HepG2 (cell line): ENCODE results near the gene BLOC1S4. TPM values are rescaled to one million over a fixed set of nuclear protein-coding genes. Genes with fewer than 3 reads are reported as not detected.

Experiments
- ATAC-seq: fragments of 200-7000 bp; cut with Tn5 transposase; 3 replicates; pipeline ENCODE4 v1.9.1; 2020; ENCODE audit warnings: mild to moderate bottlenecking, moderate library complexity
- BruUV-seq: library from RNA; stranded (reverse); fragments of 400-500 nt; replicated peaks from 2 replicates; lab custom pipeline; 2021; lab: Mats Ljungman, UMichigan
- CTCF ChIA-PET: fragments of 300-600 bp; formaldehyde crosslinking; extraction: SDS; loops from one replicate; lab custom pipeline; 2021; ENCODE audit warnings: low total read pairs, inconsistent platforms, low intra/inter-chr PET ratio; lab: Yijun Ruan, JAX
- POLR2A ChIA-PET: fragments of 350-600 bp; sonication (Branson Sonifier 250); formaldehyde crosslinking; loops from one replicate; lab custom pipeline; 2020; ENCODE audit warnings: antibody characterized with exemption, inconsistent platforms; lab: Yijun Ruan, JAX
- DNase-seq: peaks from one replicate; pipeline ENCODE4 v3.0.0-alpha.2; 2015; ENCODE audit warnings: low spot score
- FAIRE-seq: peaks from 3 replicates; lab custom pipeline; 2011; peaks lifted over from hg19 to GRCh38; lab: Jason Lieb, UNC
- H2AFZ ChIP-seq: one replicate; pipeline ENCODE4 v1.6.1; 2011; ENCODE audit warnings: low read length, inconsistent platforms
- H3K27ac ChIP-seq: fragments of 300-600 bp; 3 replicates; pipeline ENCODE4 v1.8.0; 2011; ENCODE audit warnings: mixed run types, mild to moderate bottlenecking, mixed read lengths, low read length, inconsistent platforms; ENCODE audit not compliant: insufficient read depth; ENCODE audit errors: extremely low read length
- H3K27me3 ChIP-seq, 2 experiments: fragments of 200-600 bp in 1 of 2; 2 replicates in 1 of 2; 3 replicates in 1 of 2; pipeline versions ENCODE4 v1.6.0 to v1.8.0; 2011; ENCODE audit warnings: low read length in 2 of 2, mild to moderate bottlenecking in 2 of 2, moderate library complexity in 2 of 2, inconsistent platforms in 1 of 2; ENCODE audit not compliant: insufficient read depth in 2 of 2, control insufficient read depth in 1 of 2
- H3K36me3 ChIP-seq, 2 experiments: fragments of 200-600 bp in 1 of 2; replicated peaks in 1 of 2; 2 replicates in 1 of 2; 3 replicates in 1 of 2; pipeline versions ENCODE4 v1.5.1 to v1.8.0; 2011; ENCODE audit warnings: low read length in 2 of 2, inconsistent platforms in 1 of 2; ENCODE audit not compliant: insufficient read depth in 2 of 2, control insufficient read depth in 1 of 2
- H3K4me1 ChIP-seq: 2 replicates; pipeline ENCODE4 v1.5.1; 2012; ENCODE audit warnings: low read length, inconsistent platforms; ENCODE audit not compliant: insufficient read depth
- H3K4me2 ChIP-seq: 2 replicates; pipeline ENCODE4 v1.6.0; 2011; ENCODE audit warnings: low read depth, low read length, inconsistent platforms
- H3K4me3 ChIP-seq, 3 experiments: fragments of 200-600 bp in 1 of 3; sonication (generic), shearing (Covaris generic) in 1 of 3; replicated peaks in 1 of 3; 2 replicates each; pipeline ENCODE4 v1.5.1; 2011 to 2016; ENCODE audit warnings: low read length in 3 of 3, inconsistent platforms in 2 of 3, low read depth in 2 of 3, mild to moderate bottlenecking in 2 of 3, control low read depth in 1 of 3, mixed read lengths in 1 of 3; ENCODE audit not compliant: insufficient read depth in 1 of 3
- H3K79me2 ChIP-seq: one replicate; pipeline ENCODE4 v1.6.1; 2011; ENCODE audit warnings: low read length, inconsistent platforms; ENCODE audit not compliant: insufficient read depth
- H3K9ac ChIP-seq: 2 replicates; pipeline ENCODE4 v1.6.0; 2011; ENCODE audit warnings: mild to moderate bottlenecking, low read depth, low read length, inconsistent platforms; ENCODE audit not compliant: insufficient read depth
- H3K9me3 ChIP-seq: 2 replicates; pipeline ENCODE4 v1.5.1; 2012; ENCODE audit warnings: mild to moderate bottlenecking, low read length
- H4K20me1 ChIP-seq: 2 replicates; pipeline ENCODE4 v1.6.0; 2011; ENCODE audit warnings: inconsistent platforms, mild to moderate bottlenecking, low read length, moderate library complexity; ENCODE audit not compliant: insufficient read depth
- JUNB ChIP-seq: sonication (generic); formaldehyde crosslinking; IDR thresholded peaks from 2 replicates; pipeline ENCODE4 v1.8.0; 2022; ENCODE audit warnings: missing genetic modification reagents, mild to moderate bottlenecking, borderline replicate concordance
- MAFF ChIP-seq: IDR thresholded peaks from 2 replicates; pipeline ENCODE4 v1.6.1; 2011; ENCODE audit warnings: low read depth, low read length, improper control_type of control experiment
- MTF1 ChIP-seq: sonication (generic); formaldehyde crosslinking; IDR thresholded peaks from 2 replicates; pipeline ENCODE4 v1.5.0; 2020; ENCODE audit warnings: missing genetic modification reagents
- RFX5 ChIP-seq: IDR thresholded peaks from 2 replicates; pipeline ENCODE4 v1.6.1; 2011; ENCODE audit warnings: low read depth, low read length, improper control_type of control experiment
- ZFP36 ChIP-seq: fragments of 150-350 bp; IDR thresholded peaks from 2 replicates; pipeline ENCODE4 v1.6.1; 2018; ENCODE audit warnings: borderline replicate concordance, low read length, low read depth; ENCODE audit not compliant: partially characterized antibody
- ZIK1 ChIP-seq: sonication (generic); formaldehyde crosslinking; IDR thresholded peaks from 2 replicates; pipeline ENCODE4 v1.5.0; 2020; ENCODE audit warnings: mild to moderate bottlenecking, low read depth, missing genetic modification reagents, borderline replicate concordance
- ZNF510 ChIP-seq: sonication (generic); formaldehyde crosslinking; IDR thresholded peaks from 2 replicates; pipeline ENCODE4 v1.4.0; 2020; ENCODE audit warnings: low read depth, mild to moderate bottlenecking, missing genetic modification reagents
- ZNF605 ChIP-seq: sonication (generic); formaldehyde crosslinking; IDR thresholded peaks from 2 replicates; pipeline ENCODE4 v1.8.0; 2022; ENCODE audit warnings: mild to moderate bottlenecking, missing genetic modification reagents
- ZNF703 ChIP-seq: sonication (generic); formaldehyde crosslinking; IDR thresholded peaks from 2 replicates; pipeline ENCODE4 v1.5.1; 2020; ENCODE audit warnings: missing genetic modification reagents, mild to moderate bottlenecking, moderate library complexity, borderline replicate concordance
- ZNF781 ChIP-seq: sonication (generic); formaldehyde crosslinking; IDR thresholded peaks from 2 replicates; pipeline ENCODE4 v1.5.1; 2020; ENCODE audit warnings: borderline replicate concordance, mild to moderate bottlenecking, missing genetic modification reagents; ENCODE audit errors: not compliant biosample characterization
- ZNF883 ChIP-seq: sonication (generic); formaldehyde crosslinking; IDR thresholded peaks from 2 replicates; pipeline ENCODE4 v1.5.1; 2020; ENCODE audit warnings: mild to moderate bottlenecking, missing genetic modification reagents; ENCODE audit errors: not compliant biosample characterization
- ZSCAN22 ChIP-seq: sonication (generic); formaldehyde crosslinking; IDR thresholded peaks from 2 replicates; pipeline ENCODE4 v1.4.0; 2020; ENCODE audit warnings: mild to moderate bottlenecking, missing genetic modification reagents
- ZSCAN31 ChIP-seq: sonication (generic); formaldehyde crosslinking; IDR thresholded peaks from 2 replicates; pipeline ENCODE4 v1.5.0; 2020; ENCODE audit warnings: low read depth, mild to moderate bottlenecking, missing genetic modification reagents
- WGBS: methylation state at CpG from one replicate; pipeline ENCODE4 v1.1.6; 2017; ENCODE audit warnings: low lambda C conversion rate; 5-methylcytosine and 5-hydroxymethylcytosine counted together
- in situ Hi-C: cut with HindIII; loops from 2 replicates; pipeline ENCODE4 v1.10.0; 2017; ENCODE audit warnings: low pct_unique_long_range_greater_than_20kb; ENCODE audit not compliant: extremely low pct_ligation_motif_present
- intact Hi-C: fragments of 100-400 bp; cut with micrococcal nuclease; formaldehyde crosslinking; loops from one replicate; pipeline ENCODE4 v1.10.0; 2022; ENCODE audit not compliant: unreplicated experiment
- polyA plus RNA-seq, 8 experiments: library from polyadenylated mRNA; depleted of rRNA in 3 of 8; stranded (reverse) in 7 of 8; unstranded in 1 of 8; fragments of >200 nt; fragmentation: Illumina TruSeq in 4 of 8; extraction: Trizol in 4 of 8; gene quantifications; 2 replicates each; pipeline versions ENCODE4 v1.2.1 to v1.2.3, GENCODE V29; 2011 to 2016; ENCODE audit warnings: low read depth in 4 of 8, missing spikeins in 1 of 8, mixed read lengths in 1 of 8; ENCODE audit not compliant: insufficient read depth in 1 of 8
- total RNA-seq, 5 experiments: library from RNA; depleted of rRNA; stranded (reverse); fragments of >200 nt; fragmentation: Illumina TruSeq; extraction: Trizol; gene quantifications; 2 replicates each; pipeline ENCODE4 v1.2.3, GENCODE V29; 2016; ENCODE audit warnings: low read depth in 1 of 5
- TF ChIP-seq, protein P1 (sequence below): sonication (generic); formaldehyde crosslinking; IDR thresholded peaks from 2 replicates; pipeline ENCODE4 v1.8.0; 2022; ENCODE audit warnings: missing genetic modification reagents, mild to moderate bottlenecking, moderate library complexity, borderline replicate concordance
- TF ChIP-seq, protein P2 (sequence below): sonication (generic); formaldehyde crosslinking; IDR thresholded peaks from 2 replicates; pipeline ENCODE4 v1.5.0; 2020; ENCODE audit warnings: mild to moderate bottlenecking, missing genetic modification reagents
- TF ChIP-seq, protein P3 (sequence below): sonication (generic); formaldehyde crosslinking; IDR thresholded peaks from 2 replicates; pipeline ENCODE4 v1.4.0; 2020; ENCODE audit warnings: missing genetic modification reagents

The BLOC1S4 gene
- total and polyA plus RNA-seq, 2 of the 13 experiments (the other 11 are each of a cell fraction or from before 2014, with no cell fraction given) = 15.5 to 20.9 TPM

DNA sequence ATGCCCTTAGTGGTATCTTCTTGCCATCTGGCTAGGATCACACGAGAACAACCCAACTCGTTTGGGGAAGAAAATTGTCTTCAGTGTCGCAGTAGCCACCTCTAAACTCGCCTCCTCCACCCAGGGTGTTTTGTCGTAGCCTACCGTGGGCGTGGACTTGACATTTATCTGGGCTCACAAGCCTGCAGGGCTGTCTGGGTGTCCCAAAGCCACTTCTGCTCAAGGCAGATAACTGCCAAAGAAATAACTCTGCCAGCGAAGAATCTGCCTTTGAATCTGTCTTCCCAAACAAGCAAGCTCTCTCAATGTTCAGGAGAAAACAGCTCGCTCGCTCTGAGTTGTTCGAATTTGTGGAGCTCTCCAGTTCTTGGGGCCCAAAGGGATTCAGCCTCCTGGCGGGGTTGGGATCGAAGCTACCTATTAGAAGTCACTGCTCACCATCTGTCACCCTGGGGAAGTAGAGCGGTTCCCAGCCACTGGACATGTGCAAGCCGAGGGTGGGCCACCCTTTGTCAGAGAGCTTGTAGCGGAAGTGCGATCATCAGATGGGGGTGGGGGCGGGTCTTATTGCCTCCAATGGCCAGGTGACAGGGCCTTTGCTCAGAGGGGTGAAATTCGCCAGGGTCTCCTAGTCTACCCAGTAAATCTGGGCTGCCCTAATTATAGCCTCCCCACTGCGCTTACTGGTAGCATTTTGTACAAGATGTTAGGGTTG is 14.8 kb downstream of the BLOC1S4 start (continued):
- TF ChIP-seq, protein P1, sequence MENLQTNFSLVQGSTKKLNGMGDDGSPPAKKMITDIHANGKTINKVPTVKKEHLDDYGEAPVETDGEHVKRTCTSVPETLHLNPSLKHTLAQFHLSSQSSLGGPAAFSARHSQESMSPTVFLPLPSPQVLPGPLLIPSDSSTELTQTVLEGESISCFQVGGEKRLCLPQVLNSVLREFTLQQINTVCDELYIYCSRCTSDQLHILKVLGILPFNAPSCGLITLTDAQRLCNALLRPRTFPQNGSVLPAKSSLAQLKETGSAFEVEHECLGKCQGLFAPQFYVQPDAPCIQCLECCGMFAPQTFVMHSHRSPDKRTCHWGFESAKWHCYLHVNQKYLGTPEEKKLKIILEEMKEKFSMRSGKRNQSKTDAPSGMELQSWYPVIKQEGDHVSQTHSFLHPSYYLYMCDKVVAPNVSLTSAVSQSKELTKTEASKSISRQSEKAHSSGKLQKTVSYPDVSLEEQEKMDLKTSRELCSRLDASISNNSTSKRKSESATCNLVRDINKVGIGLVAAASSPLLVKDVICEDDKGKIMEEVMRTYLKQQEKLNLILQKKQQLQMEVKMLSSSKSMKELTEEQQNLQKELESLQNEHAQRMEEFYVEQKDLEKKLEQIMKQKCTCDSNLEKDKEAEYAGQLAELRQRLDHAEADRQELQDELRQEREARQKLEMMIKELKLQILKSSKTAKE (CRISPR knock-in tag) = no peak
- TF ChIP-seq ZNF703 (CRISPR knock-in tag) (no peak), ZSCAN22 (CRISPR knock-in tag) (no peak), ZNF605 (no peak), ZSCAN31 (CRISPR knock-in tag) (no peak), RFX5 (no peak), MAFF (no peak), ZNF781 (CRISPR knock-in tag) (no peak)

DNA sequence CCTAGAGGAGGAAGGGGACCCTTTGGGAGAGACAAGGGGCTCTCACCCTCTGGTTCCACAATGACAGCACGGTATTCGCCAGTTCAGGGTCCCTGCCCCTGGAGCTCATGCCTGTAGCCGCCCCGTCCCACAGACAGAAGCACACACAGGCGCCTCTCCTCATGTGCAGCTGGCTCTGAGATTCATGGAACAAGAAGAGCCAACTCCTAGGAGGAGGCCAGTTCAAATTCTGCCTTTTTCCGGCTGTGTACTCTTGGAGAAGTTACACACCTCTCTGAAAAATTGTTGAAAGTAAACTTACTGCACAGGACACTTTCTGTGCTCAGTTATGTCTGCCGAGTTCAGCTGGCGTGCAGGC is 15.3 kb downstream of the BLOC1S4 start:
- intact Hi-C loops (loop anchor here (5.0 kb wide), 1 partner anchor 51 kb away; the partner anchor contains the start of gene KIAA0232), in situ Hi-C loops (no loop called here)
- peak overlapping the region; percentile 96 for H3K27ac ChIP-seq
- DNase-seq = no peak
- no peaks in the 10 kb centered on the region for H3K36me3 ChIP-seq
- no peaks in the 10 kb centered on the region for H3K79me2 ChIP-seq
- FAIRE-seq = no peak
- H3K27me3 ChIP-seq = no peaks in the 10 kb centered on the region
- ChIA-PET CTCF (no interaction called here), POLR2A (no interaction called here)
- no peak overlapping the region for H3K9ac ChIP-seq
- no peaks in the 10 kb centered on the region for H4K20me1 ChIP-seq
- H3K4me2 ChIP-seq = no peak overlapping the region
- no peak overlapping the region for H3K4me3 ChIP-seq
- H2AFZ ChIP-seq = no peak overlapping the region
- ATAC-seq = no peak
- WGBS = 94% methylated on average over 3 of the region's 8 CpGs
- no peaks in the 10 kb centered on the region for H3K9me3 ChIP-seq
- peaks cover 82% of the 10 kb centered on the region for H3K4me1 ChIP-seq
- BruUV-seq = no TSS peak
- TF ChIP-seq JUNB (CRISPR knock-in tag) (no peak), ZIK1 (CRISPR knock-in tag) (no peak), ZFP36 (no peak), ZNF883 (CRISPR knock-in tag) (no peak), MTF1 (no peak), ZNF510 (CRISPR knock-in tag) (no peak)
- TF ChIP-seq, protein P2, sequence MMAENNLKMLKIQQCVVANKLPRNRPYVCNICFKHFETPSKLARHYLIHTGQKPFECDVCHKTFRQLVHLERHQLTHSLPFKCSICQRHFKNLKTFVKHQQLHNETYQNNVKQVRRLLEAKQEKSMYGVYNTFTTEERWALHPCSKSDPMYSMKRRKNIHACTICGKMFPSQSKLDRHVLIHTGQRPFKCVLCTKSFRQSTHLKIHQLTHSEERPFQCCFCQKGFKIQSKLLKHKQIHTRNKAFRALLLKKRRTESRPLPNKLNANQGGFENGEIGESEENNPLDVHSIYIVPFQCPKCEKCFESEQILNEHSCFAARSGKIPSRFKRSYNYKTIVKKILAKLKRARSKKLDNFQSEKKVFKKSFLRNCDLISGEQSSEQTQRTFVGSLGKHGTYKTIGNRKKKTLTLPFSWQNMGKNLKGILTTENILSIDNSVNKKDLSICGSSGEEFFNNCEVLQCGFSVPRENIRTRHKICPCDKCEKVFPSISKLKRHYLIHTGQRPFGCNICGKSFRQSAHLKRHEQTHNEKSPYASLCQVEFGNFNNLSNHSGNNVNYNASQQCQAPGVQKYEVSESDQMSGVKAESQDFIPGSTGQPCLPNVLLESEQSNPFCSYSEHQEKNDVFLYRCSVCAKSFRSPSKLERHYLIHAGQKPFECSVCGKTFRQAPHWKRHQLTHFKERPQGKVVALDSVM (CRISPR knock-in tag) = no peak
- TF ChIP-seq, protein P3, sequence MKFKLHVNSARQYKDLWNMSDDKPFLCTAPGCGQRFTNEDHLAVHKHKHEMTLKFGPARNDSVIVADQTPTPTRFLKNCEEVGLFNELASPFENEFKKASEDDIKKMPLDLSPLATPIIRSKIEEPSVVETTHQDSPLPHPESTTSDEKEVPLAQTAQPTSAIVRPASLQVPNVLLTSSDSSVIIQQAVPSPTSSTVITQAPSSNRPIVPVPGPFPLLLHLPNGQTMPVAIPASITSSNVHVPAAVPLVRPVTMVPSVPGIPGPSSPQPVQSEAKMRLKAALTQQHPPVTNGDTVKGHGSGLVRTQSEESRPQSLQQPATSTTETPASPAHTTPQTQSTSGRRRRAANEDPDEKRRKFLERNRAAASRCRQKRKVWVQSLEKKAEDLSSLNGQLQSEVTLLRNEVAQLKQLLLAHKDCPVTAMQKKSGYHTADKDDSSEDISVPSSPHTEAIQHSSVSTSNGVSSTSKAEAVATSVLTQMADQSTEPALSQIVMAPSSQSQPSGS (CRISPR knock-in tag) = no peak
